Endodermal cell (in vitro differentiated cells): ENCODE results near the gene RMDN3. TPM values are rescaled to one million over a fixed set of nuclear protein-coding genes. Genes with fewer than 3 reads are reported as not detected.

Experiments
- DNase-seq: peaks from one replicate; pipeline ENCODE4 v3.0.0-alpha.2; 2017
- H3K27ac ChIP-seq: 2 replicates; pipeline ENCODE4 v1.5.1; 2013; ENCODE audit warnings: mild to moderate bottlenecking, low read depth, low read length, moderate library complexity
- H3K27me3 ChIP-seq: 2 replicates; pipeline ENCODE4 v1.6.1; 2013; ENCODE audit warnings: mild to moderate bottlenecking, low read length, moderate library complexity; ENCODE audit not compliant: insufficient read depth, control insufficient read depth, poor library complexity, severe bottlenecking
- H3K36me3 ChIP-seq: 2 replicates; pipeline ENCODE4 v1.7.0; 2013; ENCODE audit warnings: mild to moderate bottlenecking, low read length, moderate library complexity; ENCODE audit not compliant: control insufficient read depth, insufficient read depth
- H3K4me1 ChIP-seq: one replicate; pipeline ENCODE4 v1.7.0; 2013; ENCODE audit warnings: low read length; ENCODE audit not compliant: control insufficient read depth, insufficient read depth
- H3K4me3 ChIP-seq: 2 replicates; pipeline ENCODE4 v1.5.1; 2013; ENCODE audit warnings: mild to moderate bottlenecking, low read length, moderate library complexity
- H3K9ac ChIP-seq: 2 replicates; pipeline ENCODE4 v1.6.1; 2013; ENCODE audit warnings: mild to moderate bottlenecking, low read length, moderate library complexity; ENCODE audit not compliant: poor library complexity, severe bottlenecking; ENCODE audit errors: extremely low read depth
- H3K9me3 ChIP-seq: 2 replicates; pipeline ENCODE4 v1.6.1; 2013; ENCODE audit warnings: mild to moderate bottlenecking, low read length, moderate library complexity; ENCODE audit not compliant: control insufficient read depth
- H3K27ac Mint-ChIP-seq: 2 replicates; pipeline ENCODE4 v1.8.0; 2020; ENCODE audit warnings: mixed read lengths
- H3K27me3 Mint-ChIP-seq: 2 replicates; pipeline ENCODE4 v1.8.0; 2021; ENCODE audit warnings: mild to moderate bottlenecking, mixed read lengths; ENCODE audit not compliant: insufficient read depth
- H3K36me3 Mint-ChIP-seq: 2 replicates; pipeline ENCODE4 v1.8.0; 2020; ENCODE audit warnings: low read depth, mixed read lengths
- H3K4me1 Mint-ChIP-seq: 2 replicates; pipeline ENCODE4 v1.8.0; 2020; ENCODE audit warnings: mixed read lengths
- H3K4me3 Mint-ChIP-seq: 2 replicates; pipeline ENCODE4 v1.8.0; 2020; ENCODE audit warnings: mild to moderate bottlenecking, moderate library complexity, mixed read lengths
- H3K9me3 Mint-ChIP-seq: 2 replicates; pipeline ENCODE4 v1.8.0; 2020; ENCODE audit warnings: mild to moderate bottlenecking, mixed read lengths
- CTCF ChIP-seq: fragments of 200-600 bp; sonication (generic); conservative IDR thresholded peaks from 2 replicates; pipeline ENCODE4 v1.5.0; 2021; ENCODE audit warnings: antibody characterized with exemption, mild to moderate bottlenecking
- WGBS, 2 experiments: methylation state at CpG; one replicate each; pipeline versions ENCODE4 v1.1.5 to v1.1.7; 2013; ENCODE audit warnings: missing lambda C conversion rate in 2 of 2, mixed read lengths in 1 of 2; ENCODE audit not compliant: insufficient coverage in 1 of 2, insufficient read length in 1 of 2; 5-methylcytosine and 5-hydroxymethylcytosine counted together
- total RNA-seq, 2 donors: library from RNA; stranded (reverse); fragmentation: NEBNext Ultra II Directional in 1 of 2; extraction: Animal tissue kit (Norgen Biotek cat#: 25700) in 1 of 2; gene quantifications; 2 replicates in 1 of 2; 3 replicates in 1 of 2; pipeline ENCODE4 v1.2.1, GENCODE V29; 2021

The RMDN3 gene
- total RNA-seq, 2 donors from 2014 or later: 15.7 to 23.5 TPM

GRCh38 chr15:40789999-40790398, 34.9 kb upstream of the RMDN3 start:
- no peak overlapping the region for H3K9ac ChIP-seq
- peak; percentile 62 for DNase-seq
- H3K4me3 ChIP-seq: no peak overlapping the region
- WGBS, 2 experiments: 82 to 94% methylated on average over 7 to 8 of the region's 8 CpGs
- no peaks in the 10 kb centered on the region for H3K27me3 Mint-ChIP-seq
- no peaks in the 10 kb centered on the region for H3K27me3 ChIP-seq
- H3K9me3 ChIP-seq: no peaks in the 10 kb centered on the region
- peak overlapping the region; percentile 92 for H3K27ac Mint-ChIP-seq
- peaks cover 14% of the 10 kb centered on the region for H3K36me3 Mint-ChIP-seq
- H3K4me1 ChIP-seq: peaks cover 13% of the 10 kb centered on the region
- peaks cover 48% of the 10 kb centered on the region for H3K4me1 Mint-ChIP-seq
- H3K4me3 Mint-ChIP-seq: no peak overlapping the region
- no peak for TF ChIP-seq CTCF
- H3K9me3 Mint-ChIP-seq: no peaks in the 10 kb centered on the region
- no peak overlapping the region for H3K27ac ChIP-seq
- peaks cover 6% of the 10 kb centered on the region for H3K36me3 ChIP-seq

- no peaks in the 10 kb centered on the region for H3K27me3 ChIP-seq
- no peak overlapping the region for H3K9ac ChIP-seq
- Mint-ChIP-seq H3K4me3 (no peak overlapping the region), H3K36me3 (peaks cover 14% of the 10 kb centered on the region), H3K27me3 (no peaks in the 10 kb centered on the region), H3K4me1 (peaks cover 48% of the 10 kb centered on the region), H3K9me3 (no peaks in the 10 kb centered on the region), H3K27ac (no peak overlapping the region)
- H3K9me3 ChIP-seq: no peaks in the 10 kb centered on the region
- peaks cover 13% of the 10 kb centered on the region for H3K4me1 ChIP-seq
- no peak for DNase-seq
- no peak overlapping the region for H3K4me3 ChIP-seq
- peaks cover 6% of the 10 kb centered on the region for H3K36me3 ChIP-seq
- no peak for TF ChIP-seq CTCF
- WGBS, 2 experiments: 90 to 94% methylated on average over 4 to 5 of the region's 5 CpGs
- no peak overlapping the region for H3K27ac ChIP-seq
Measured at GRCh38 chr15:40789119-40789518, 34.1 kb upstream of the RMDN3 start.

- DNase-seq: peak; percentile 65
- H3K27me3 Mint-ChIP-seq: no peaks in the 10 kb centered on the region
- TF ChIP-seq CTCF: no peak
- no peaks in the 10 kb centered on the region for H3K27me3 ChIP-seq
- peak overlapping the region; percentile 88 for H3K27ac Mint-ChIP-seq
- H3K4me3 ChIP-seq: no peak overlapping the region
- peaks cover 13% of the 10 kb centered on the region for H3K4me1 ChIP-seq
- peaks cover 6% of the 10 kb centered on the region for H3K36me3 ChIP-seq
- H3K4me3 Mint-ChIP-seq: no peak overlapping the region
- 77 to 83% methylated on average over 2 to 6 of the region's 6 CpGs for WGBS, 2 experiments
- H3K9me3 ChIP-seq: no peaks in the 10 kb centered on the region
- no peak overlapping the region for H3K9ac ChIP-seq
- H3K9me3 Mint-ChIP-seq: no peaks in the 10 kb centered on the region
- H3K36me3 Mint-ChIP-seq: peaks cover 10% of the 10 kb centered on the region
- H3K27ac ChIP-seq: no peak overlapping the region
- H3K4me1 Mint-ChIP-seq: peaks cover 42% of the 10 kb centered on the region
Measured at GRCh38 chr15:40787991-40788390, 32.9 kb upstream of the RMDN3 start.
